Neural progenitor cell (in vitro differentiated cells): ENCODE results near the gene FGF11. TPM values are rescaled to one million over a fixed set of nuclear protein-coding genes. Genes with fewer than 3 reads are reported as not detected.
"Not testable (repeated sequence)": the region's sequence is repeated elsewhere in the genome, so short reads cannot be mapped to it uniquely, and the experiment has no call there.

Experiments
- DNase-seq: peaks from one replicate; pipeline ENCODE4 v3.0.0-alpha.2; 2016; ENCODE audit warnings: low spot score
- H2AFZ ChIP-seq: fragments of 200-600 bp; sonication (generic); replicated peaks from 2 replicates; pipeline ENCODE4 v1.6.1; 2016; ENCODE audit warnings: antibody characterized with exemption
- H3F3A ChIP-seq: fragments of 200-600 bp; sonication (generic); 2 replicates; pipeline ENCODE4 v1.6.1; 2016; ENCODE audit warnings: antibody characterized with exemption, low read depth
- H3K27ac ChIP-seq: fragments of 200-600 bp; sonication (generic); 2 replicates; pipeline ENCODE4 v1.5.1; 2016; ENCODE audit warnings: mild to moderate bottlenecking
- H3K27me3 ChIP-seq: fragments of 200-600 bp; sonication (generic); 2 replicates; pipeline ENCODE4 v1.6.1; 2016; ENCODE audit warnings: mild to moderate bottlenecking, moderate library complexity
- H3K36me3 ChIP-seq: fragments of 200-600 bp; sonication (generic); 2 replicates; pipeline ENCODE4 v1.5.1; 2016
- H3K4me1 ChIP-seq: fragments of 200-600 bp; sonication (generic); 2 replicates; pipeline ENCODE4 v1.6.1; 2016; ENCODE audit warnings: mixed run types
- H3K4me2 ChIP-seq: fragments of 200-600 bp; sonication (generic); 2 replicates; pipeline ENCODE4 v1.6.1; 2016
- H3K4me3 ChIP-seq: fragments of 200-600 bp; sonication (generic); 2 replicates; pipeline ENCODE4 v1.5.1; 2016
- H3K79me2 ChIP-seq: fragments of 200-600 bp; sonication (generic); 2 replicates; pipeline ENCODE4 v1.6.1; 2016; ENCODE audit warnings: low read depth
- H3K9ac ChIP-seq: fragments of 200-600 bp; sonication (generic); 2 replicates; pipeline ENCODE4 v1.6.1; 2016
- H3K9me3 ChIP-seq: fragments of 200-600 bp; sonication (generic); 2 replicates; pipeline ENCODE4 v1.5.1; 2016; ENCODE audit warnings: low read depth
- H4K20me1 ChIP-seq: fragments of 200-600 bp; sonication (generic); 2 replicates; pipeline ENCODE4 v1.6.1; 2016; ENCODE audit warnings: low read depth
- H3K27ac Mint-ChIP-seq: 3 replicates; pipeline ENCODE4 v1.8.0; 2021; ENCODE audit warnings: mixed read lengths
- H3K27me3 Mint-ChIP-seq: 2 replicates; pipeline ENCODE4 v1.8.0; 2022; ENCODE audit warnings: low read depth, mild to moderate bottlenecking, inconsistent platforms, moderate library complexity, mixed read lengths; ENCODE audit not compliant: insufficient read depth
- H3K36me3 Mint-ChIP-seq: 3 replicates; pipeline ENCODE4 v1.8.0; 2021; ENCODE audit warnings: mixed read lengths
- H3K4me1 Mint-ChIP-seq: 3 replicates; pipeline ENCODE4 v1.8.0; 2021; ENCODE audit warnings: mixed read lengths
- H3K4me3 Mint-ChIP-seq: 3 replicates; pipeline ENCODE4 v1.8.0; 2021; ENCODE audit warnings: mild to moderate bottlenecking, moderate library complexity, mixed read lengths
- H3K9me3 Mint-ChIP-seq: 3 replicates; pipeline ENCODE4 v1.8.0; 2020; ENCODE audit warnings: mixed read lengths
- CTCF ChIP-seq: fragments of 200-600 bp; sonication (generic); IDR thresholded peaks from 2 replicates; pipeline ENCODE4 v1.5.1; 2017; ENCODE audit warnings: antibody characterized with exemption, mild to moderate bottlenecking
- EZH2 ChIP-seq: fragments of 200-600 bp; sonication (generic); IDR thresholded peaks from 2 replicates; pipeline ENCODE4 v1.6.1; 2017; ENCODE audit warnings: antibody characterized with exemption, mild to moderate bottlenecking, moderate library complexity
- EZH2phosphoT487 ChIP-seq: fragments of 200-600 bp; sonication (generic); IDR thresholded peaks from 2 replicates; pipeline ENCODE4 v1.6.1; 2017; ENCODE audit warnings: antibody characterized with exemption
- total RNA-seq: library from RNA; depleted of rRNA; stranded (reverse); fragments of >200 nt; gene quantifications from 2 replicates; pipeline ENCODE4 v1.2.3, GENCODE V29; 2015; ENCODE audit warnings: low replicate concordance

FGF11 gene
- total RNA-seq, 1 donor from 2014 or later: 7.6 TPM

- Histone ChIP-seq H3K4me2 (peak within 1 kb of the TSS; percentile 98), H3K27ac (peak within 1 kb of the TSS; percentile 80), H4K20me1 (peaks cover 26% of the 10 kb centered on the region), H3K36me3 (no peaks in the 10 kb centered on the region), H3K9me3 (no peaks in the 10 kb centered on the region), H3K4me3 (peak within 1 kb of the TSS; percentile 97), H3K27me3 (no peaks in the 10 kb centered on the region), H3K79me2 (peaks cover 58% of the 10 kb centered on the region), H3K4me1 (peaks cover 19% of the 10 kb centered on the region), H3K9ac (peak within 1 kb of the TSS; percentile 79), H3F3A (peaks cover 33% of the 10 kb centered on the region), H2AFZ (peak within 1 kb of the TSS; percentile 77)
- TF ChIP-seq EZH2 (no peak), CTCF (no peak), EZH2phosphoT487 (no peak)
- peaks cover 16% of the 10 kb centered on the region for H3K27me3 Mint-ChIP-seq
- no peaks in the 10 kb centered on the region for H3K9me3 Mint-ChIP-seq
- peak within 1 kb of the TSS; percentile 98 for H3K4me3 Mint-ChIP-seq
- H3K36me3 Mint-ChIP-seq: peaks cover 7% of the 10 kb centered on the region
- peak; percentile 82 for DNase-seq
- peak within 1 kb of the TSS; percentile 99 for H3K27ac Mint-ChIP-seq
- peaks cover 63% of the 10 kb centered on the region for H3K4me1 Mint-ChIP-seq
These were observed 40.1 kb downstream of the FGF11 start, which contains the start of gene ZBTB4 for GRCh38 chr17:7479213-7480088. TSS of gene ZBTB4 (minus strand) at chr17:7479631. CDS start at chr17:7466801, 12,830 bp downstream.

GRCh38 chr17:7480089-7480384 lies 40.7 kb downstream of the FGF11 start:
- Mint-ChIP-seq H3K4me1 (peaks cover 67% of the 10 kb centered on the region), H3K36me3 (peaks cover 9% of the 10 kb centered on the region), H3K27ac (peak overlapping the region; percentile 99), H3K9me3 (no peaks in the 10 kb centered on the region), H3K4me3 (peak overlapping the region; percentile 98), H3K27me3 (peaks cover 16% of the 10 kb centered on the region)
- H3K27ac ChIP-seq: peak overlapping the region; percentile 80
- H3K9me3 ChIP-seq: no peaks in the 10 kb centered on the region
- peaks cover 34% of the 10 kb centered on the region for H3F3A ChIP-seq
- peaks cover 29% of the 10 kb centered on the region for H4K20me1 ChIP-seq
- H3K36me3 ChIP-seq: no peaks in the 10 kb centered on the region
- DNase-seq: no peak
- H2AFZ ChIP-seq: peak overlapping the region; percentile 65
- peaks cover 19% of the 10 kb centered on the region for H3K4me1 ChIP-seq
- H3K4me2 ChIP-seq: peak overlapping the region; percentile 98
- TF ChIP-seq CTCF: no peak
- no peak for TF ChIP-seq EZH2phosphoT487
- no peak for TF ChIP-seq EZH2
- no peaks in the 10 kb centered on the region for H3K27me3 ChIP-seq
- peak overlapping the region; percentile 97 for H3K4me3 ChIP-seq
- H3K79me2 ChIP-seq: peaks cover 59% of the 10 kb centered on the region
- peak overlapping the region; percentile 36 for H3K9ac ChIP-seq

GRCh38 chr17:7481275-7481674 lies 42.0 kb downstream of the FGF11 start, which contains the start of gene SLC35G6:
TSS of gene SLC35G6 (plus strand) at chr17:7481446. CDS start at chr17:7481517, 71 bp downstream.
- DNase-seq, H3K9ac ChIP-seq, H3K27me3 ChIP-seq, H3K4me3 ChIP-seq, H3K9me3 Mint-ChIP-seq, H3K36me3 ChIP-seq, H3K9me3 ChIP-seq, H2AFZ ChIP-seq, H3K27ac ChIP-seq: not testable (repeated sequence)
- H3K4me1 Mint-ChIP-seq: peaks cover 73% of the 10 kb centered on the region
- peak within 1 kb of the TSS; percentile 98 for H3K4me2 ChIP-seq
- peaks cover 11% of the 10 kb centered on the region for H3K36me3 Mint-ChIP-seq
- peaks cover 21% of the 10 kb centered on the region for H3K4me1 ChIP-seq
- peaks cover 59% of the 10 kb centered on the region for H3K79me2 ChIP-seq
- H4K20me1 ChIP-seq: peaks cover 35% of the 10 kb centered on the region
- peak within 1 kb of the TSS; percentile 99 for H3K27ac Mint-ChIP-seq
- H3K4me3 Mint-ChIP-seq: peak within 1 kb of the TSS; percentile 98
- H3K27me3 Mint-ChIP-seq: peaks cover 14% of the 10 kb centered on the region
- peaks cover 37% of the 10 kb centered on the region for H3F3A ChIP-seq

GRCh38 chr17:7481842-7482741 lies 42.8 kb downstream of the FGF11 start:
- not testable (repeated sequence) for H3K36me3 Mint-ChIP-seq, H3K36me3 ChIP-seq, H3K9me3 ChIP-seq, H3K4me2 ChIP-seq, H2AFZ ChIP-seq, H3K27me3 ChIP-seq, H3K4me3 ChIP-seq, H3K27ac ChIP-seq, H3K9me3 Mint-ChIP-seq, DNase-seq, H3K9ac ChIP-seq
- peaks cover 11% of the 10 kb centered on the region for H3K27me3 Mint-ChIP-seq
- Histone ChIP-seq H4K20me1 (peaks cover 37% of the 10 kb centered on the region), H3F3A (peaks cover 38% of the 10 kb centered on the region), H3K4me1 (peaks cover 29% of the 10 kb centered on the region), H3K79me2 (peaks cover 59% of the 10 kb centered on the region)
- H3K4me1 Mint-ChIP-seq: peaks cover 70% of the 10 kb centered on the region
- peak overlapping the region; percentile 100 for H3K27ac Mint-ChIP-seq
- H3K4me3 Mint-ChIP-seq: peak overlapping the region; percentile 96

- Mint-ChIP-seq H3K36me3 (peaks cover 13% of the 10 kb centered on the region), H3K4me3 (peak overlapping the region; percentile 96), H3K4me1 (peaks cover 70% of the 10 kb centered on the region), H3K27me3 (peaks cover 10% of the 10 kb centered on the region), H3K27ac (peak overlapping the region; percentile 100)
- Histone ChIP-seq H4K20me1 (peaks cover 37% of the 10 kb centered on the region), H3K4me1 (peaks cover 35% of the 10 kb centered on the region), H3K4me2 (peak overlapping the region; percentile 99), H3F3A (peaks cover 43% of the 10 kb centered on the region), H3K79me2 (peaks cover 59% of the 10 kb centered on the region)
- not testable (repeated sequence) for H3K9me3 Mint-ChIP-seq, DNase-seq, H3K27me3 ChIP-seq, H2AFZ ChIP-seq, H3K27ac ChIP-seq, H3K36me3 ChIP-seq, H3K4me3 ChIP-seq, H3K9me3 ChIP-seq, H3K9ac ChIP-seq
These were observed 43.4 kb downstream of the FGF11 start for GRCh38 chr17:7482742-7483088.
